ENCODE results near the gene PAIP2. TPM values are rescaled to one million over a fixed set of nuclear protein-coding genes. Genes with fewer than 3 reads are reported as not detected.
"Not testable (repeated sequence)": the region's sequence is repeated elsewhere in the genome, so short reads cannot be mapped to it uniquely, and the experiment has no call there.

Gene PAIP2
- total RNA-seq, 2 experiments from 2014 or later: 108 to 118 TPM

DNA sequence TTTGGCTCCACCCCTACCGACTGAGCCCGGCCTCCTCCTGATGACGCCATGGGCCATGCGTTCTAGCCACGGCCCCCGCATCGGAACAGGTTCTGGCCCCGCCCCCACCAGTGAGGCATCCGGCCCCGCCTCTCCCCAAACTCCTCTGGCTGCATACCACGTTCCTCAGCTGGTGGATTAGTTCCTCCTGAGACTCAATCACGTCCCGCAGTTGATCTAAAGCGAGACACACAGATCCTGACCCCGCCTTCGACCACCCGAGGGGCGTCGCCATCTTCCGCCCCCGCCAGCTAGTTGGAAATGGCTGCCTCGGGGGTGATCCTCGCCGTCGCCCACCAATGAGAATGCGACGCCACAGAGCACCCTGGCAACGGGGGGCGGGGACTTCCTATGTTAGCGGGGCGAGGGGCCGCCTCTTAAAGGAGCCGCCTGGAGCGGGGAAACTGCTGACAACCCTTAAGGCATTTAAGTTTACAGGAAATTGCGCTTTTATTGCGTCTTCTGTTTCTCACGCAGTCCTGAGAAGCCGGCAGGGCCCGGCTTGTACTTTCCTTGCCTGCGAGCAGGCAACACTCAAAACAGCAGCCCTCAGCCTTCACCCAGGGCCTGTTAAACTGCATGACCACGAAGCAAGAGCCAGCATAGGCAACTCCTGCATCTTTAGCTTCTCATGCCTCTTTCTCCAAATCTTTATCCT lies 62.3 kb downstream of the PAIP2 start, which contains the start of gene SPATA24:
TSS of gene SPATA24 (minus strand) at position 303 of the 697 bp plus-strand sequence. CDS start at position 274, 29 bp downstream.
- DNase-seq (peak; percentile 96), ATAC-seq (ENCODE audit: low read depth) (peak; percentile 94)
- Mint-ChIP-seq H3K27ac (peak within 1 kb of the TSS; percentile 100), H3K4me3 (peak within 1 kb of the TSS; percentile 96), H3K27me3 (no peaks in the 10 kb centered on the region), H3K4me1 (peaks cover 35% of the 10 kb centered on the region), H3K9me3 (no peaks in the 10 kb centered on the region), H3K36me3 (peaks cover 4% of the 10 kb centered on the region)
- POLR2A ChIA-PET: interaction anchor here (0.7 to 4.6 kb wide), 8 partner anchors 8 to 157 kb away, joined by 3 to 28 read pairs (median 4); partner anchors contain the start of genes MATR3, MZB1 and UBE2D2

DNA sequence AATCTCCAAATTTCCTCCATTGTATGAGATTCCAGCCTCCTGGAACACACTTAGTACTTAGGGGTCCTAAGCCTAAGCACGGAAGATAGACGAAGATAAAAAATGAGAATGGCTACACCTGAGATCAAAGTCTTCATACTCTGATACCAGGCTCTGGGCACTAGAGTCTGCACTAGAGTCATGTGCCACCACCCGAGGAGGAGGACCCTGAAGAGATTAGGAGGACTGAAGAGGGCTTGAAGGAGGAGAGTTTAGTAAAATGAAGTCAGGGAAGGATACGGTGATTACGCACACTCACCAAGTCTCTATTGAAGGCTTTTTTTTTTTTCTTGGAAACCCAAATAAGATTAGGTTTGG lies 62.8 kb downstream of the PAIP2 start:
- H3K27me3 Mint-ChIP-seq: no peaks in the 10 kb centered on the region
- ATAC-seq (ENCODE audit: low read depth): no peak
- peak overlapping the region; percentile 100 for H3K27ac Mint-ChIP-seq
- H3K4me1 Mint-ChIP-seq: peaks cover 32% of the 10 kb centered on the region
- H3K36me3 Mint-ChIP-seq: peaks cover 2% of the 10 kb centered on the region
- peak overlapping the region; percentile 96 for H3K4me3 Mint-ChIP-seq
- no peak for DNase-seq
- POLR2A ChIA-PET: interaction anchor here (1.0 to 4.6 kb wide), 6 partner anchors 9 to 157 kb away, joined by 4 to 28 read pairs (median 4); partner anchors contain the start of genes MATR3, MZB1 and UBE2D2
- no peaks in the 10 kb centered on the region for H3K9me3 Mint-ChIP-seq

DNA sequence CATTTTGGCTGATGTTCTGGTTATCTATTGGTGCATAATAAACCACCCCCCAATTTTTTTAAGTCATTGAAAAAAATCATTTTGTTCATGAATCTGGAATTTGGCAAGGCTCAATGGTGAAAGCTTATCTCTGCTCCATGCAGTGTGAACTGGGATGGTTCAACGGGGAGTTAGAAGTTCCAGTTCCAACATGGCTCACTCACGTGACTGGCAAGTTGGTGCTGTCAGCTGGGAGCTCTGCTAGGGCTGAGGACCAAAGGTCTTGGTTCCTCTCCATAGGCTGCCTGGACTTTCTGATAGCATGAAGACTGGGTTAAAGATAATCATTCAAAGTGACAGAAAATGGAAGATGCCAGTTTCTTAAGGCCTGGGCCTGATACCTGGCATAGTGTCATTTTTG lies 65.3 kb downstream of the PAIP2 start:
- no peaks in the 10 kb centered on the region for H3K36me3 Mint-ChIP-seq
- H3K27ac Mint-ChIP-seq: no peak overlapping the region
- peaks cover 30% of the 10 kb centered on the region for H3K4me1 Mint-ChIP-seq
- no peaks in the 10 kb centered on the region for H3K9me3 Mint-ChIP-seq
- POLR2A ChIA-PET: no interaction called here
- no peak overlapping the region for H3K4me3 Mint-ChIP-seq
- no peak for ATAC-seq (ENCODE audit: low read depth)
- DNase-seq: no peak
- no peaks in the 10 kb centered on the region for H3K27me3 Mint-ChIP-seq

DNA sequence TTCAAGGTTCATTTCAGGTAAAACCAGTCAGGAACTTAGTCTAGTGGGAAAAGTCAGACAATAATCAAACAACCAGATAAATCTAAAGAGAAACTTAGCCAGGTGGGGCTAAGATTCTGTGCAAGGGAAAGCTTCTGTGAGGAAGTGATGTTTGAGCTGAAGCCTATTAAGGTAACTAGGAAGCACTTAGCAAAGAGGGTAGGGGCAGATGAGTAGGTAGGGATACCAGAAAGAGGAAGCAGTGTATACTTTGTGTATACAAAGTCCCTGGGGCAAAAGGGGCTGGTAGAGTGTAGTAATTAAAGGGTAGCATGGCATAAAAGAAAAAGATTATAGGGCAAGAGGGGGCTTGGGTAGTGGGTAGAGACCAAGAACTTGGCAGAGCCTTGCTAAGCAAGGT lies 65.9 kb downstream of the PAIP2 start:
- no peaks in the 10 kb centered on the region for H3K36me3 Mint-ChIP-seq
- no peaks in the 10 kb centered on the region for H3K27me3 Mint-ChIP-seq
- peaks cover 29% of the 10 kb centered on the region for H3K4me1 Mint-ChIP-seq
- no peak for DNase-seq
- no peak for ATAC-seq (ENCODE audit: low read depth)
- POLR2A ChIA-PET: interaction anchor here (0.6 kb wide), 1 partner anchor 1217 kb away, joined by 3 read pairs; no protein-coding TSS in a partner anchor
- H3K27ac Mint-ChIP-seq: peak overlapping the region; percentile 28
- H3K9me3 Mint-ChIP-seq: no peaks in the 10 kb centered on the region
- no peak overlapping the region for H3K4me3 Mint-ChIP-seq

DNA sequence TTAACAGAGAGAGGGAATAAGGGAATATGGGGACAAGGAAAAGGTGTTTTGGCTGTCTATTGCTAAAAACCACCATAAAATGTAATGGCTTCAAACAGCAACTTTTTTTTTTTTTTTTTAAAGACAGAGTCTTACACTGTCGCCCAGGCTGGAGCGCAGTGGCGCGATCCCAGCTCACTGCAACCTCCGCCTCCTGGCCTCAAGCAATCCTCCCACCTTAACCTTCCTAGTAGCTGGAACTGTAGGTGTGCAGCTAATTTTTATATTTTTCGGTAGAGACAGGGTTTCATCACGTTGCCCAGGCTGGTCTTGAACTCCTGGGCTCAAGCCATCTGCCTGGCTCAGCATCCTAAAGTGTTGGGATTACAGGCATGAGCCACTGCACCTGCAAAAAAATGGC lies 66.5 kb downstream of the PAIP2 start:
- H3K4me1 Mint-ChIP-seq: peaks cover 26% of the 10 kb centered on the region
- no peaks in the 10 kb centered on the region for H3K27me3 Mint-ChIP-seq
- H3K9me3 Mint-ChIP-seq: no peaks in the 10 kb centered on the region
- no peak for DNase-seq
- H3K4me3 Mint-ChIP-seq: no peak overlapping the region
- peak overlapping the region; percentile 73 for H3K27ac Mint-ChIP-seq
- POLR2A ChIA-PET: no interaction called here
- H3K36me3 Mint-ChIP-seq: no peaks in the 10 kb centered on the region
- no peak for ATAC-seq (ENCODE audit: low read depth)

DNA sequence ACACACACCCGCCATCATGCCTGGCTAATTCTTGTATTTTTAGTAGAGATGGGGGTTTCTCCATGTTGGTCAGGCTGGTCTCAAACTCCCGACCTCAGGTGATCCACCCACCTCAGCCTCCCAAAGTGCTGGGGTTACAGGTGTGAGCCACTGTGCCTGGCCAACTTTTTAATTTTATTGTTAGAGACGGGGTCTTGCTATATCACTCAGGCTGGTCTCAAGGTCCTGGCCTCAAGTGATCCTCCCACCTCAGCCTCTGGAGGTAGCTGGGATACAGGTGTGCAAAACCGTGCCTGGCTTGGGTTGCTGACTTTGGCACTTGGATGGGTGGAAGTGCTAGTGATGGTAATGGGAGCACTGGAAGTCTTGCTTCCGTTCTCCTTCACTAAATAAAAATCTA lies 67.5 kb downstream of the PAIP2 start:
- H3K4me3 Mint-ChIP-seq; DNase-seq; H3K27ac Mint-ChIP-seq; POLR2A ChIA-PET; ATAC-seq (ENCODE audit: low read depth); H3K36me3 Mint-ChIP-seq; H3K27me3 Mint-ChIP-seq; H3K9me3 Mint-ChIP-seq: not testable (repeated sequence)
- peaks cover 28% of the 10 kb centered on the region for H3K4me1 Mint-ChIP-seq

DNA sequence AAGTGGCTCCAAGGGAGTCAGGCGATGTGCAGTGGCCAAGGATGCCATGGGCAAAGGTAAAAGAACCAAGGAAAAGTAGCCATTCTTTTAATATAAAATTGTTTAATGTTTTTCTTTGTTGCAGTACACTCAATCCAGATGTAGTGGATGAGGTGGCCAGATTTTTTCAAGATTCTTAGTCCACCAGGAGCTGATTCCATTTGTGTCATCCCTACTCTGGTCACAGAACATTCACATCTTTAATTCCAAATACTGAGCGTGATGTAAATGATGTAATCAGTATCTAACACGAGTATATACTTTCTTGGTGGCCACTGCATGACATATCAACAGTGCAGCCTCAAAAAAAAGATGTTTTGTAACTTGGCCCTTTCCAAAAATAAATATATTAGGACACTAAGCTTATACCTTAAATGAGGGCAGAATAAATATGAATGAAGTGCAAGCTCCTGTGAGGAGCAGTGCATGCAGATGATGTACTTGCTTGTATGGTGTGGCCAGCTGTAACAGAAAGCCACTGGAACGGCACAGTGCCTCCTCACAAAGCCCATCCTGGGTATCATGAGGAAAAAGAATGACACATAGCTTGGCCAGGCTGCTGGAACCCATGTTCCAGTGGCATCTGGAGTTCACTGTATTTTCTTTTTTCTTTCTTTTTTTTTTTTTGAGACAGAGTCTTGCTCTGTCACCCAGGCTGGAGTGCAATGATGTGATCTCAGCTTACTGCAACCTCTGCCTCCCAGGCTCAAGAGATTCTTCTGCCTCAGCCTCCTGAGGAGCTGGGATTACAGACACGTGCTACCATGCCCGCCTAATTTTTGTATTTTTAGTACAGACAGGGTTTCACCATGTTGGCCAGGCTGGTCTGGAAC lies 68.7 kb downstream of the PAIP2 start:
- H3K27me3 Mint-ChIP-seq: no peaks in the 10 kb centered on the region
- no peaks in the 10 kb centered on the region for H3K36me3 Mint-ChIP-seq
- H3K27ac Mint-ChIP-seq: no peak overlapping the region
- no peak for DNase-seq
- H3K4me3 Mint-ChIP-seq: no peak overlapping the region
- H3K9me3 Mint-ChIP-seq: no peaks in the 10 kb centered on the region
- POLR2A ChIA-PET: interaction anchor here (0.8 to 1.2 kb wide), 2 partner anchors 29 to 72 kb away, joined by 3 read pairs; partner anchors contain the start of gene DNAJC18
- no peak for ATAC-seq (ENCODE audit: low read depth)
- H3K4me1 Mint-ChIP-seq: peaks cover 35% of the 10 kb centered on the region

DNA sequence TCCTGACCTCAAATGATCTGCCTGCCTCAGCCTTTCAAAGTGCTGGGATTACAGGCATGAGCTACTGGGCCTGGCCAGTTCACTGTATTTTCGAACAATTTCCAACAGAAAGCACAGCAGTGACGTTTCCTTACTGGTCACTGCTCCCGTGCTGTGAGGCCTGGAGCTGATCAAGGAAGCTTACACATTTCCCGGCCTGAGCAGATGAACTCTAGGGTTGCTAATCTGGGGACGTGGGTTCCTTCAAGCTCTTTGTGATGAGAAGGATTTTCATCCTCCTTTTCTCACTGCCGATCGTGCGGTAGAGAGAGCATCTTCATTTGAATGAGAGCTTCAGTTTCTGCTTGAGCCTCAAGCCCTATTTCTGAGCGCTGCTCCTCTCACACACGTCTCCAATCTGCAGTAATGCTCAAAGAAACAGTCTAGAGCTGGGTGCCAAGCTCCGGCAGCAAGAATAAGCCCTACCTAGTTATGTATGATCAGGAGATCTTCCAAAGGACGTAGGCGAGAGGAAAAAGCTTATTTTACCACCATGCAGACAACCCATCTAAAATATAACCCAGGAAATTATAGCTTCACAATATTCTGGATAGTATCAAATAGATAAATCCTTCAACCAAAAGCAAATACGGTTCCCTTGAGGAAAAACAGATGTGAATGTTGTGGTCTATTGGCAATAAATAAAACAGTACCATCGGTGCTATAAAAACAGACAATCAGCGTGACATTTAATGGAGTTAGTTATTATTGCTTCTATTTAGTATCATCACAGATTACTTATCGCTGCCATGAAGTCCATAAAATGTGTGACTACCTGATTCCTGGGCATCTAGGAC lies 69.6 kb downstream of the PAIP2 start:
- no peak for DNase-seq
- no peaks in the 10 kb centered on the region for H3K36me3 Mint-ChIP-seq
- no peaks in the 10 kb centered on the region for H3K27me3 Mint-ChIP-seq
- POLR2A ChIA-PET: interaction anchor here (0.8 kb wide), 1 partner anchor 71 kb away, joined by 3 read pairs; no protein-coding TSS in a partner anchor
- no peaks in the 10 kb centered on the region for H3K9me3 Mint-ChIP-seq
- H3K27ac Mint-ChIP-seq: peak overlapping the region; percentile 4
- no peak for ATAC-seq (ENCODE audit: low read depth)
- no peak overlapping the region for H3K4me3 Mint-ChIP-seq
- peaks cover 43% of the 10 kb centered on the region for H3K4me1 Mint-ChIP-seq

DNA sequence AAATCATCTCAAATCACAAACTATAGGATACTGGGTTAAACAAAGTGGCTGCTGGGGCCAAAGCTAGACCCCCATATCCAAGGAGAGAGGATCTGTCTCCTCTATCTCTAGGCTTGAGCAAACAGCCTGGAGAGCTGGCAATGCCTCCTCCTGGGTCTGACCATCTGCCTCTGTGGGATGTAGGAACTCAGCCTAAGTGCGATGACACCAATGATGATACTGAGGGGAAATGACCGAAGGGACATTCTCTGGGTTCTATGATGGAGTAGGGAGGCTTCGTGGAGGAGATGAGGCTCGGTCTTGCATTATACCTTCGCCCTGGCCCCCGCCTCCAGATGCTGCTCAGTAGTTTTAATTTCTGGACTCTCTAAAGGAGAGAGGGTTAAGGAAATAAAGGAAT lies 71.5 kb downstream of the PAIP2 start:
- Mint-ChIP-seq H3K27me3 (no peaks in the 10 kb centered on the region), H3K36me3 (no peaks in the 10 kb centered on the region), H3K4me1 (peaks cover 40% of the 10 kb centered on the region), H3K27ac (no peak overlapping the region), H3K9me3 (no peaks in the 10 kb centered on the region), H3K4me3 (no peak overlapping the region)
- ATAC-seq (ENCODE audit: low read depth) (no peak), DNase-seq (no peak)
- POLR2A ChIA-PET: interaction anchor here (1.3 kb wide), 1 partner anchor 10 kb away, joined by 4 read pairs; the partner anchor contains the start of gene SPATA24

DNA sequence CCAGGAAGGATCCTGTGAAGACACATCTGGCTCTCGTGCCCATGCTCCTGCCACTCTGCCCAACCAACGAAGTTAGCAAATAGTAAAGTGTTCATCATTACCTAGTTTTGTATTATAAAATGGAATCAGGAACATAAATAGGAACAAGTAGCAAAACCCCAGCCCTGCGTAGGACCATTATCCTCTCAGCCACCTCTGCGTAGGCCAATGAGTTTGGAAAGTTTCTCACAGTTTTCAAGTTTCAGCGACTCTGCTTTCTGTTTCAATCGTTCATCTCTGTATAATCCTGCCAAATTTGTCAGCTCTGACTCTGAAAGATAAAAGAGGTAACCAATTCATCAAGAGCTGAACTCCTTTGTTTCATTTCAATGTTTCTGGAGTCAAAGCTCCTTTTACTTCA lies 72.3 kb downstream of the PAIP2 start:
- H3K27me3 Mint-ChIP-seq: no peaks in the 10 kb centered on the region
- ATAC-seq (ENCODE audit: low read depth): no peak
- peak overlapping the region; percentile 23 for H3K4me3 Mint-ChIP-seq
- POLR2A ChIA-PET: interaction anchor here (1.3 kb wide), 2 partner anchors 10 to 22 kb away, joined by 3 to 4 read pairs; partner anchors contain the start of gene SPATA24
- no peaks in the 10 kb centered on the region for H3K36me3 Mint-ChIP-seq
- no peak for DNase-seq
- H3K27ac Mint-ChIP-seq: peak overlapping the region; percentile 84
- H3K4me1 Mint-ChIP-seq: peaks cover 47% of the 10 kb centered on the region
- H3K9me3 Mint-ChIP-seq: no peaks in the 10 kb centered on the region

DNA sequence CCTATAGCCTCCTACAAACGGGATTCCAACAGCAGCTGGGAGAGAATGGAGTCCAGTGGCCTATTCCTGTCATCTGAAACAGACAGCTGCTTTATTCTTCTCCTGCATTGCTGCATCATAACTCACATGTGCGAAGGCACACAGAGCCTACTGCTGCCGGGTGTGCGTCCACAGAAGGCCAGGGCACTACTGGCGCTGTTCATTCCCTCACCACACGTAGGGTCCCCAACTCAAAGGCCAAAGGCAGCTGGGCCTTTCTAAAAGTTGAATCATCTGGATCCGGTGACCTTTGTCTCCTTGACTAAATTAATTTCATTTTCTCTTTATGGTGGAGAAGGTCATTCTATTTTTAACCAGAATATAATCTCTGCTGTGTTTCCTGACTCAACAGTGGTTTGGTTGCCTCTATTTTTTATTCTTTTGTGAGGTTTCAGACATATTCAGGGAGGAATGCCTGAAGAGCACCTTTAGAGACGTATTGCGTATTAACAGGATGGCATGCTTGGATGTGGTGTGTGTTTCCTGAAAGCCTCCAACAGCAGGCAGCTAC lies 73.0 kb downstream of the PAIP2 start:
- Mint-ChIP-seq H3K4me3 (peak overlapping the region; percentile 62), H3K4me1 (peaks cover 48% of the 10 kb centered on the region), H3K36me3 (no peaks in the 10 kb centered on the region), H3K9me3 (no peaks in the 10 kb centered on the region), H3K27me3 (no peaks in the 10 kb centered on the region), H3K27ac (peak overlapping the region; percentile 84)
- ATAC-seq (ENCODE audit: low read depth) (no peak), DNase-seq (no peak)
- POLR2A ChIA-PET: interaction anchor here (1.3 kb wide), 2 partner anchors 11 to 23 kb away, joined by 3 to 4 read pairs; partner anchors contain the start of gene SPATA24

DNA sequence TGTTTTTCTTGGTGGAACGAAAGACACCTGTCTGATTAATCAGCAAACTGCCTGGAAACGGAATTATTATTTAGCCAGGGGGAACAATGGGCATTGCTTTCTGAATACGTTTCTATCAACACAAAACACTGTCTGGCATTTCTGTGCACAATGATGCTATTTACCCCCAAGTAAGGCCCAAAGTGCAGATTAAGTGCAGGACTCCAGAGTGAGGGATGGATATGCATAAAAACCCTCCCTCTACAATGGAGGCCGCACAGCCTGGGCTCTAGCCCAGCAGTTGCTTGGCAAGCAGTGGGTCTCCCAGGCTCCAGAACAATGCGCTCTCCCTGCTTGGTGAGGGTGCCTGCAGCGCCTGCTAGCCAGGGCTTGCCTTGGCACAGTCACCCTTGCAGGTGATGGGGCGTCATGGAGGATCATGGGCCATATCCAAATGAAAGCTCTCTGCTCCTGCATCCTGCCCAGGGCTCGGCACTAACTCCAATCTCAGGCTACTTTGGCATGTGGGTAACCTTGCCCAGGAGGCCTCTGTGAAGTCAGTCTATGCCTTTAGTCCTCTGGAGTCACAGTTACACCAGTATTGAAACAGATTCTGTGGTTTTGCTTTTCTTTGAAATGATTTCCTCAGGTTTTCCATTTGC lies 73.7 kb downstream of the PAIP2 start:
- Mint-ChIP-seq H3K27ac (peak overlapping the region; percentile 84), H3K4me1 (peaks cover 48% of the 10 kb centered on the region), H3K27me3 (no peaks in the 10 kb centered on the region), H3K36me3 (no peaks in the 10 kb centered on the region), H3K9me3 (no peaks in the 10 kb centered on the region), H3K4me3 (peak overlapping the region; percentile 62)
- peak; percentile 76 for ATAC-seq (ENCODE audit: low read depth)
- peak; percentile 46 for DNase-seq
- POLR2A ChIA-PET: interaction anchor here (0.6 to 1.3 kb wide), 4 partner anchors 16 to 837 kb away, joined by 3 read pairs; no protein-coding TSS in a partner anchor
